HEK293T (cell line): ENCODE data around the gene PADI4.

Experiments used
- BHLHE40 ChIP-seq: fragments of 450-650 bp; IDR thresholded peaks from 2 replicates; pipeline ENCODE4 v1.6.1; 2016; ENCODE audit warnings: mild to moderate bottlenecking, moderate library complexity, borderline replicate concordance
- ELF4 ChIP-seq: fragments of 450-650 bp; IDR thresholded peaks from 2 replicates; pipeline ENCODE4 v1.6.1; 2017; ENCODE audit warnings: antibody characterized with exemption
- L3MBTL2 ChIP-seq: fragments of 450-650 bp; conservative IDR thresholded peaks from 2 replicates; pipeline ENCODE4 v1.6.1; 2016; ENCODE audit warnings: mild to moderate bottlenecking
- NFRKB ChIP-seq: fragments of 450-650 bp; IDR thresholded peaks from 2 replicates; pipeline ENCODE4 v1.6.1; 2016; ENCODE audit warnings: mild to moderate bottlenecking, moderate library complexity
- PKNOX1 ChIP-seq: fragments of 450-650 bp; IDR thresholded peaks from 2 replicates; pipeline ENCODE4 v1.6.1; 2016
- SP1 ChIP-seq: fragments of 450-650 bp; IDR thresholded peaks from 2 replicates; pipeline ENCODE4 v1.6.1; 2017
- SUZ12 ChIP-seq: fragments of 450-650 bp; IDR thresholded peaks from 2 replicates; pipeline ENCODE4 v1.6.1; 2016; ENCODE audit warnings: mild to moderate bottlenecking
- ZNF384 ChIP-seq: fragments of 450-650 bp; IDR thresholded peaks from 2 replicates; pipeline ENCODE4 v1.6.1; 2016

- TF ChIP-seq ELF4, result no peak
- TF ChIP-seq BHLHE40, result no peak
- no peak for TF ChIP-seq NFRKB
- no peak for TF ChIP-seq L3MBTL2
- no peak for TF ChIP-seq ZNF384
- TF ChIP-seq PKNOX1, result no peak
- TF ChIP-seq SP1, result no peak
- TF ChIP-seq SUZ12, result no peak
These were observed 25.2 kb upstream of the PADI4 start for GRCh38 chr1:17282836-17283235.
